HEK293 (cell line): ENCODE measurements around the gene ZNF20.

Experiments used
- BCL11A ChIP-seq: fragments of 450-650 bp; formaldehyde crosslinking; IDR thresholded peaks from 2 replicates; pipeline ENCODE4 v1.5.1; 2016; ENCODE audit warnings: low read depth, missing biosample characterization, missing genetic modification characterization
- GLIS2 ChIP-seq: fragments of 450-650 bp; formaldehyde crosslinking; IDR thresholded peaks from 2 replicates; pipeline ENCODE4 v1.5.1; 2016; ENCODE audit warnings: missing biosample characterization, missing genetic modification characterization
- KLF10 ChIP-seq: fragments of 450-650 bp; IDR thresholded peaks from 2 replicates; pipeline ENCODE4 v1.5.1; 2018; ENCODE audit warnings: missing biosample characterization, mild to moderate bottlenecking, missing genetic modification characterization
- MZF1 ChIP-seq: fragments of 450-650 bp; formaldehyde crosslinking; IDR thresholded peaks from 2 replicates; pipeline ENCODE4 v1.5.1; 2017; ENCODE audit warnings: missing biosample characterization, missing genetic modification characterization, borderline replicate concordance
- PRDM1 ChIP-seq: fragments of 450-650 bp; formaldehyde crosslinking; IDR thresholded peaks from 2 replicates; pipeline ENCODE4; 2016; ENCODE audit warnings: missing biosample characterization, missing genetic modification characterization
- WT1 ChIP-seq: fragments of 450-650 bp; formaldehyde crosslinking; IDR thresholded peaks from 2 replicates; pipeline ENCODE4 v1.5.1; 2016; ENCODE audit warnings: missing biosample characterization, missing genetic modification characterization
- ZBTB21 ChIP-seq: fragments of 450-650 bp; formaldehyde crosslinking; IDR thresholded peaks from 2 replicates; pipeline ENCODE4 v1.5.1; 2017; ENCODE audit warnings: missing biosample characterization, missing genetic modification characterization
- ZFP3 ChIP-seq: fragments of 450-650 bp; formaldehyde crosslinking; IDR thresholded peaks from 2 replicates; pipeline ENCODE4 v1.5.1; 2016; ENCODE audit warnings: low read depth, missing biosample characterization, missing genetic modification characterization
- ZIC2 ChIP-seq: fragments of 450-650 bp; formaldehyde crosslinking; IDR thresholded peaks from 2 replicates; pipeline ENCODE4 v1.5.1; 2016; ENCODE audit warnings: missing biosample characterization, missing genetic modification characterization
- ZNF114 ChIP-seq: fragments of 450-650 bp; formaldehyde crosslinking; IDR thresholded peaks from 2 replicates; pipeline ENCODE4 v1.5.0; 2017; ENCODE audit warnings: missing biosample characterization, missing genetic modification characterization
- ZNF138 ChIP-seq: fragments of 450-650 bp; formaldehyde crosslinking; IDR thresholded peaks from 2 replicates; pipeline ENCODE4 v1.5.1; 2016; ENCODE audit warnings: missing biosample characterization, missing genetic modification characterization, borderline replicate concordance
- ZNF155 ChIP-seq: fragments of 450-650 bp; formaldehyde crosslinking; IDR thresholded peaks from 2 replicates; pipeline ENCODE4 v1.5.1; 2016; ENCODE audit warnings: missing biosample characterization, missing genetic modification characterization
- ZNF157 ChIP-seq: fragments of 450-650 bp; formaldehyde crosslinking; IDR thresholded peaks from 2 replicates; pipeline ENCODE4 v1.5.1; 2016; ENCODE audit warnings: missing biosample characterization, missing genetic modification characterization
- ZNF239 ChIP-seq: fragments of 450-650 bp; formaldehyde crosslinking; IDR thresholded peaks from 2 replicates; pipeline ENCODE4 v1.5.1; 2016; ENCODE audit warnings: missing biosample characterization, missing genetic modification characterization
- ZNF292 ChIP-seq: fragments of 450-650 bp; formaldehyde crosslinking; IDR thresholded peaks from 2 replicates; pipeline ENCODE4 v1.5.1; 2016; ENCODE audit warnings: low read depth, missing biosample characterization, missing genetic modification characterization, borderline replicate concordance
- ZNF335 ChIP-seq: fragments of 450-650 bp; formaldehyde crosslinking; conservative IDR thresholded peaks from 2 replicates; pipeline ENCODE4 v1.5.1; 2016; ENCODE audit warnings: missing biosample characterization, missing genetic modification characterization
- ZNF404 ChIP-seq: fragments of 450-650 bp; formaldehyde crosslinking; IDR thresholded peaks from 2 replicates; pipeline ENCODE4 v1.5.1; 2017; ENCODE audit warnings: missing biosample characterization, missing genetic modification characterization
- ZNF423 ChIP-seq: fragments of 450-650 bp; formaldehyde crosslinking; IDR thresholded peaks from 2 replicates; pipeline ENCODE4 v1.5.1; 2016; ENCODE audit warnings: missing biosample characterization, missing genetic modification characterization
- ZNF510 ChIP-seq: fragments of 450-650 bp; formaldehyde crosslinking; IDR thresholded peaks from 2 replicates; pipeline ENCODE4 v1.5.1; 2018; ENCODE audit warnings: mild to moderate bottlenecking, missing genetic modification characterization, missing biosample characterization; ENCODE audit not compliant: insufficient replicate concordance
- ZNF558 ChIP-seq: fragments of 450-650 bp; formaldehyde crosslinking; IDR thresholded peaks from 2 replicates; pipeline ENCODE4 v1.5.1; 2016; ENCODE audit warnings: missing biosample characterization, missing genetic modification characterization
- ZNF610 ChIP-seq: fragments of 450-650 bp; formaldehyde crosslinking; IDR thresholded peaks from 2 replicates; pipeline ENCODE4 v1.5.1; 2016; ENCODE audit warnings: missing biosample characterization, missing genetic modification characterization, borderline replicate concordance
- ZNF621 ChIP-seq: fragments of 450-650 bp; formaldehyde crosslinking; IDR thresholded peaks from 2 replicates; pipeline ENCODE4 v1.5.1; 2017; ENCODE audit warnings: missing biosample characterization, missing genetic modification characterization
- ZNF664 ChIP-seq: fragments of 450-650 bp; formaldehyde crosslinking; IDR thresholded peaks from 2 replicates; pipeline ENCODE4 v1.5.1; 2016; ENCODE audit warnings: missing biosample characterization, missing genetic modification characterization
- ZNF747 ChIP-seq: fragments of 450-650 bp; formaldehyde crosslinking; IDR thresholded peaks from 2 replicates; pipeline ENCODE4 v1.5.1; 2016; ENCODE audit warnings: missing biosample characterization, missing genetic modification characterization
- ZNF791 ChIP-seq: fragments of 450-650 bp; formaldehyde crosslinking; IDR thresholded peaks from 2 replicates; pipeline ENCODE4 v1.5.1; 2016; ENCODE audit warnings: missing biosample characterization, missing genetic modification characterization
- ZNF830 ChIP-seq: fragments of 450-650 bp; IDR thresholded peaks from 2 replicates; pipeline ENCODE4 v1.5.0; 2018; ENCODE audit warnings: missing biosample characterization, missing genetic modification characterization, low read depth, mild to moderate bottlenecking, moderate library complexity
- TF ChIP-seq, protein P1 (sequence below): fragments of 450-650 bp; formaldehyde crosslinking; IDR thresholded peaks from 2 replicates; pipeline ENCODE4; 2016; ENCODE audit warnings: missing biosample characterization, missing genetic modification characterization
- TF ChIP-seq, protein P2 (sequence below): fragments of 450-650 bp; formaldehyde crosslinking; IDR thresholded peaks from 2 replicates; pipeline ENCODE4 v1.5.1; 2016; ENCODE audit warnings: missing biosample characterization, missing genetic modification characterization
- TF ChIP-seq, protein P3 (sequence below): fragments of 450-650 bp; formaldehyde crosslinking; IDR thresholded peaks from 2 replicates; pipeline ENCODE4 v1.5.1; 2017; ENCODE audit warnings: missing biosample characterization, missing genetic modification characterization
- TF ChIP-seq, protein P4 (sequence below): fragments of 450-650 bp; formaldehyde crosslinking; IDR thresholded peaks from 2 replicates; pipeline ENCODE4 v1.5.1; 2016; ENCODE audit warnings: missing biosample characterization, missing genetic modification characterization
- TF ChIP-seq, protein P5 (sequence below): fragments of 450-650 bp; formaldehyde crosslinking; conservative IDR thresholded peaks from 2 replicates; pipeline ENCODE4 v1.5.1; 2016; ENCODE audit warnings: low read depth, missing biosample characterization, missing genetic modification characterization

Gene ZNF20

DNA sequence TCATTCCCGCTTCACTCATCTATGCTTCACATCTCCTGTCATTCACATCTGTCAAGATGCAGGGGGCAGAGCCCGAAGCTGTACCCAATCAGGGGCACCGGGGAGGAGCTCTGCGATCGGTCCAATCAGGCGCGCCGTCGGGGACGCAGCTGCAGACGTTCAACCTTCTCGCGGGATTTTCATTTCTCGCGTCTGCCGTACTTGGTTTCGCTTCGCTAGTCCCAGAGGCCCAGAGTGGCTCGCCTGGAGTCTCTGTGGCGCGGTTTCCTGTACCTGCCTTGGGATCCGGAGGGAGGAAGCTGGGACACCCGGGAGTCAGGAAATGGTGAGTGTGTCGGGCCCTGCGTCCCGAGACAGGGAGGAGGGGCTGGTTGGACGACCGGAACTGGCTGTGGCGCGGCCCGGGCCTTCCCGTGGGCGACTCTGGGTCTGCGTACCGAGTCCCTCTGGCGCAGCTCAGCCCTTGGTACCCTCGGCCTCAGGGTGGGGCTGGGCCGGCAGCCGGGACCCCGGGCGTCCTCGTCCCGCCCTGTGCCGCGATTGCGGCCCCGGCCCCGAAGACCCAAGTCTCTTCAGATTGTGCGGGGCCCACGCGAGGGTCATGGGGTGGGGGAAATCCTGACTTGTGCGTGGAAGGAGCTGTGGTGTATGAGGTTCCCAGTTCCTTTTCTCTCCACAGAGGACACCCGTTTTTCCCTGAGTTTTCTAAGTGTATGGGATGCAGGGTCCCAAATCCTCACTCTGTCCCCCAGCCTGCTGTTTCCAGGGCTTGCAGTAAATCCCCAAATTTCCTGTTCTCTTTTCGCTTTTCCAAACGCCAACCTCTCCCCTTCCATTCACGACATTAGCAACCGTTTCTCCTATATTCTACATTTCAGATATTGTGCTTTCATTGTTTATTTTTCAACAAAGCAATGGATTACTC, 23.0 kb upstream of the ZNF20 start, which contains the start of gene ZNF136 (continued):
- TF ChIP-seq, protein P1, sequence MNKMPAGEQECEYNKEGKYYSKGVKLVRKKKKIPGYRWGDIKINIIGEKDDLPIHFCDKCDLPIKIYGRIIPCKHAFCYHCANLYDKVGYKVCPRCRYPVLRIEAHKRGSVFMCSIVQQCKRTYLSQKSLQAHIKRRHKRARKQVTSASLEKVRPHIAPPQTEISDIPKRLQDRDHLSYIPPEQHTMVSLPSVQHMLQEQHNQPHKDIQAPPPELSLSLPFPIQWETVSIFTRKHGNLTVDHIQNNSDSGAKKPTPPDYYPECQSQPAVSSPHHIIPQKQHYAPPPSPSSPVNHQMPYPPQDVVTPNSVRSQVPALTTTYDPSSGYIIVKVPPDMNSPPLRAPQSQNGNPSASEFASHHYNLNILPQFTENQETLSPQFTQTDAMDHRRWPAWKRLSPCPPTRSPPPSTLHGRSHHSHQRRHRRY (tag by site-specific recombination), result no peak
- TF ChIP-seq ZNF830 (tag by site-specific recombination) (no peak), ZNF239 (no peak), ZNF747 (tag by site-specific recombination) (no peak), BCL11A (tag by site-specific recombination) (no peak), ZNF621 (tag by site-specific recombination) (no peak), ZNF558 (tag by site-specific recombination) (no peak), ZNF423 (tag by site-specific recombination) (no peak), ZNF157 (tag by site-specific recombination) (no peak), ZIC2 (tag by site-specific recombination) (no peak), ZNF510 (tag by site-specific recombination) (no peak), ZNF155 (tag by site-specific recombination) (no peak), ZNF404 (tag by site-specific recombination) (no peak), ZNF610 (tag by site-specific recombination) (no peak), ZNF335 (peak; percentile 91), WT1 (tag by site-specific recombination) (no peak), ZNF138 (tag by site-specific recombination) (no peak), ZNF292 (tag by site-specific recombination) (no peak), ZNF664 (tag by site-specific recombination) (no peak), ZBTB21 (tag by site-specific recombination) (no peak), ZFP3 (tag by site-specific recombination) (no peak), MZF1 (tag by site-specific recombination) (no peak), ZNF114 (no peak), KLF10 (tag by site-specific recombination) (no peak), ZNF791 (no peak), PRDM1 (no peak), GLIS2 (tag by site-specific recombination) (no peak)
- TF ChIP-seq, protein P2, sequence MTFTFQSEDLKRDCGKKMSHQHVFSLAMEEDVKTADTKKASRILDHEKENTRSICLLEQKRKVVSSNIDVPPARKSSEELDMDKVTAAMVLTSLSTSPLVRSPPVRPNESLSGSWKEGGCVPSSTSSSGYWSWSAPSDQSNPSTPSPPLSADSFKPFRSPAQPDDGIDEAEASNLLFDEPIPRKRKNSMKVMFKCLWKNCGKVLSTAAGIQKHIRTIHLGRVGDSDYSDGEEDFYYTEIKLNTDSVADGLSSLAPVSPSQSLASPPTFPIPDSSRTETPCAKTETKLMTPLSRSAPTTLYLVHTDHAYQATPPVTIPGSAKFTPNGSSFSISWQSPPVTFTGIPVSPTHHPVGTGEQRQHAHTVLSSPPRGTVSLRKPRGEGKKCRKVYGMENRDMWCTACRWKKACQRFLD, result no peak
- TF ChIP-seq, protein P3, sequence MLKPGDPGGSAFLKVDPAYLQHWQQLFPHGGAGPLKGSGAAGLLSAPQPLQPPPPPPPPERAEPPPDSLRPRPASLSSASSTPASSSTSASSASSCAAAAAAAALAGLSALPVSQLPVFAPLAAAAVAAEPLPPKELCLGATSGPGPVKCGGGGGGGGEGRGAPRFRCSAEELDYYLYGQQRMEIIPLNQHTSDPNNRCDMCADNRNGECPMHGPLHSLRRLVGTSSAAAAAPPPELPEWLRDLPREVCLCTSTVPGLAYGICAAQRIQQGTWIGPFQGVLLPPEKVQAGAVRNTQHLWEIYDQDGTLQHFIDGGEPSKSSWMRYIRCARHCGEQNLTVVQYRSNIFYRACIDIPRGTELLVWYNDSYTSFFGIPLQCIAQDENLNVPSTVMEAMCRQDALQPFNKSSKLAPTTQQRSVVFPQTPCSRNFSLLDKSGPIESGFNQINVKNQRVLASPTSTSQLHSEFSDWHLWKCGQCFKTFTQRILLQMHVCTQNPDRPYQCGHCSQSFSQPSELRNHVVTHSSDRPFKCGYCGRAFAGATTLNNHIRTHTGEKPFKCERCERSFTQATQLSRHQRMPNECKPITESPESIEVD, result no peak
- TF ChIP-seq, protein P4, sequence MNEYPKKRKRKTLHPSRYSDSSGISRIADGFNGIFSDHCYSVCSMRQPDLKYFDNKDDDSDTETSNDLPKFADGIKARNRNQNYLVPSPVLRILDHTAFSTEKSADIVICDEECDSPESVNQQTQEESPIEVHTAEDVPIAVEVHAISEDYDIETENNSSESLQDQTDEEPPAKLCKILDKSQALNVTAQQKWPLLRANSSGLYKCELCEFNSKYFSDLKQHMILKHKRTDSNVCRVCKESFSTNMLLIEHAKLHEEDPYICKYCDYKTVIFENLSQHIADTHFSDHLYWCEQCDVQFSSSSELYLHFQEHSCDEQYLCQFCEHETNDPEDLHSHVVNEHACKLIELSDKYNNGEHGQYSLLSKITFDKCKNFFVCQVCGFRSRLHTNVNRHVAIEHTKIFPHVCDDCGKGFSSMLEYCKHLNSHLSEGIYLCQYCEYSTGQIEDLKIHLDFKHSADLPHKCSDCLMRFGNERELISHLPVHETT (tag by site-specific recombination), result no peak
- TF ChIP-seq, protein P5, sequence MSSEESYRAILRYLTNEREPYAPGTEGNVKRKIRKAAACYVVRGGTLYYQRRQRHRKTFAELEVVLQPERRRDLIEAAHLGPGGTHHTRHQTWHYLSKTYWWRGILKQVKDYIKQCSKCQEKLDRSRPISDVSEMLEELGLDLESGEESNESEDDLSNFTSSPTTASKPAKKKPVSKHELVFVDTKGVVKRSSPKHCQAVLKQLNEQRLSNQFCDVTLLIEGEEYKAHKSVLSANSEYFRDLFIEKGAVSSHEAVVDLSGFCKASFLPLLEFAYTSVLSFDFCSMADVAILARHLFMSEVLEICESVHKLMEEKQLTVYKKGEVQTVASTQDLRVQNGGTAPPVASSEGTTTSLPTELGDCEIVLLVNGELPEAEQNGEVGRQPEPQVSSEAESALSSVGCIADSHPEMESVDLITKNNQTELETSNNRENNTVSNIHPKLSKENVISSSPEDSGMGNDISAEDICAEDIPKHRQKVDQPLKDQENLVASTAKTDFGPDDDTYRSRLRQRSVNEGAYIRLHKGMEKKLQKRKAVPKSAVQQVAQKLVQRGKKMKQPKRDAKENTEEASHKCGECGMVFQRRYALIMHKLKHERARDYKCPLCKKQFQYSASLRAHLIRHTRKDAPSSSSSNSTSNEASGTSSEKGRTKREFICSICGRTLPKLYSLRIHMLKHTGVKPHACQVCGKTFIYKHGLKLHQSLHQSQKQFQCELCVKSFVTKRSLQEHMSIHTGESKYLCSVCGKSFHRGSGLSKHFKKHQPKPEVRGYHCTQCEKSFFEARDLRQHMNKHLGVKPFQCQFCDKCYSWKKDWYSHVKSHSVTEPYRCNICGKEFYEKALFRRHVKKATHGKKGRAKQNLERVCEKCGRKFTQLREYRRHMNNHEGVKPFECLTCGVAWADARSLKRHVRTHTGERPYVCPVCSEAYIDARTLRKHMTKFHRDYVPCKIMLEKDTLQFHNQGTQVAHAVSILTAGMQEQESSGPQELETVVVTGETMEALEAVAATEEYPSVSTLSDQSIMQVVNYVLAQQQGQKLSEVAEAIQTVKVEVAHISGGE, result peak; percentile 96
